ENCODE measurements around the gene CEP350. TPM values are rescaled to one million over a fixed set of nuclear protein-coding genes. Genes with fewer than 3 reads are reported as not detected.

Gene CEP350
- total RNA-seq, 1 experiment from 2014 or later = 27.6 TPM

- Histone ChIP-seq H3K9ac (ENCODE audit: low read length) (no peak overlapping the region), H3K27me3 (ENCODE audit: insufficient read depth, low read length) (no peaks in the 10 kb centered on the region), H3K4me3 (replicated peaks in 1 of 2; ENCODE audit: low read depth in 1 of 2, low read length in 2 of 2) (no peak overlapping the region), H3K79me2 (ENCODE audit: insufficient read depth, low read length) (peaks cover 43% of the 10 kb centered on the region), H3K27ac (ENCODE audit: low read depth, low read length) (no peak overlapping the region), H3K4me2 (ENCODE audit: low read length) (no peak overlapping the region), H3K4me1 (ENCODE audit: control insufficient read depth in 1 of 2, insufficient read depth in 2 of 2, low read length in 2 of 2) (peaks cover 2 to 24% of the 10 kb centered on the region in 2 experiments; a peak in 3 of 4 replicates), H3K9me2 (ENCODE audit: insufficient read depth) (no peaks in the 10 kb centered on the region), H3K36me3 (ENCODE audit: control insufficient read depth in 1 of 2, insufficient read depth in 2 of 2, low read length in 2 of 2) (no peaks in the 10 kb centered on the region), H3K9me3 (ENCODE audit: control insufficient read depth in 1 of 2, insufficient read depth in 1 of 2, low read depth in 1 of 2, low read length in 2 of 2) (no peaks in the 10 kb centered on the region), H4K20me1 (ENCODE audit: insufficient read depth) (no peaks in the 10 kb centered on the region), H2AFZ (ENCODE audit: low read depth, low read length, poor library complexity, severe bottlenecking) (no peak overlapping the region)
- POLR2A ChIA-PET = no interaction called here
- no peak for ATAC-seq
- RAD21 ChIA-PET (ENCODE audit: low non-redundant PET in 1 of 2, low total read pairs in 2 of 2, uncharacterized antibody in 2 of 2, unreplicated experiment in 2 of 2) = no interaction called here
- intact Hi-C loops (cut with micrococcal nuclease) = no loop called here
- BruUV-seq (replicated peaks) = no TSS peak
- TF ChIP-seq ZBTB33 (IDR thresholded peaks at IDR 0.05; ENCODE audit: extremely low read depth, insufficient replicate concordance, low read length) (no peak), SIN3A (IDR thresholded peaks at IDR 0.05; ENCODE audit: low read depth) (no peak), POLR2AphosphoS5 (IDR thresholded peaks at IDR 0.05; ENCODE audit: low read depth, low read length) (no peak), FOSL1 (IDR thresholded peaks at IDR 0.05; ENCODE audit: low read depth) (no peak), TCF7L2 (IDR thresholded peaks at IDR 0.05; ENCODE audit: borderline replicate concordance, extremely low read depth, insufficient read depth, insufficient read length) (no peak), MAX (IDR thresholded peaks at IDR 0.05) (no peak), EZH2phosphoT487 (IDR thresholded peaks at IDR 0.05; ENCODE audit: borderline replicate concordance) (no peak), RAD21 (IDR thresholded peaks at IDR 0.05; ENCODE audit: low read depth) (no peak), YY1 (IDR thresholded peaks at IDR 0.05; ENCODE audit: extremely low read depth, insufficient replicate concordance, low read depth, low read length) (no peak), ELF1 (IDR thresholded peaks at IDR 0.05; ENCODE audit: borderline replicate concordance, low read depth) (no peak), SRF (IDR thresholded peaks at IDR 0.05; ENCODE audit: low read depth) (no peak), JUND (IDR thresholded peaks at IDR 0.05) (no peak), EGR1 (IDR thresholded peaks at IDR 0.05; ENCODE audit: low read depth) (no peak), SP1 (IDR thresholded peaks at IDR 0.05; ENCODE audit: low read depth) (no peak), CBX3 (IDR thresholded peaks at IDR 0.05; ENCODE audit: low read depth) (no peak), POLR2A (IDR thresholded peaks at IDR 0.05; ENCODE audit: borderline replicate concordance, extremely low read depth, insufficient read depth, insufficient read length) (no peak)
- TF ChIP-seq, protein P1, sequence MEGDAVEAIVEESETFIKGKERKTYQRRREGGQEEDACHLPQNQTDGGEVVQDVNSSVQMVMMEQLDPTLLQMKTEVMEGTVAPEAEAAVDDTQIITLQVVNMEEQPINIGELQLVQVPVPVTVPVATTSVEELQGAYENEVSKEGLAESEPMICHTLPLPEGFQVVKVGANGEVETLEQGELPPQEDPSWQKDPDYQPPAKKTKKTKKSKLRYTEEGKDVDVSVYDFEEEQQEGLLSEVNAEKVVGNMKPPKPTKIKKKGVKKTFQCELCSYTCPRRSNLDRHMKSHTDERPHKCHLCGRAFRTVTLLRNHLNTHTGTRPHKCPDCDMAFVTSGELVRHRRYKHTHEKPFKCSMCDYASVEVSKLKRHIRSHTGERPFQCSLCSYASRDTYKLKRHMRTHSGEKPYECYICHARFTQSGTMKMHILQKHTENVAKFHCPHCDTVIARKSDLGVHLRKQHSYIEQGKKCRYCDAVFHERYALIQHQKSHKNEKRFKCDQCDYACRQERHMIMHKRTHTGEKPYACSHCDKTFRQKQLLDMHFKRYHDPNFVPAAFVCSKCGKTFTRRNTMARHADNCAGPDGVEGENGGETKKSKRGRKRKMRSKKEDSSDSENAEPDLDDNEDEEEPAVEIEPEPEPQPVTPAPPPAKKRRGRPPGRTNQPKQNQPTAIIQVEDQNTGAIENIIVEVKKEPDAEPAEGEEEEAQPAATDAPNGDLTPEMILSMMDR (IDR thresholded peaks at IDR 0.05 in 2 of 3, conservative IDR thresholded peaks at IDR 0.05 in 1 of 3; ENCODE audit: borderline replicate concordance in 1 of 3, insufficient read depth in 1 of 3, low read depth in 2 of 3, low read length in 2 of 3) = no peak
- DNase-seq (ENCODE audit: low read depth, low spot score) = no peak
- CTCF ChIA-PET = interaction anchor here (1.7 kb wide), 1 partner anchor 10 kb away, joined by 6 read pairs; no protein-coding TSS in a partner anchor
These were observed 203.8 kb downstream of the CEP350 start for GRCh38 chr1:180158149-180159147.

Measured in HCT116 (cell line).